RWPE1 (cell line): ENCODE results near the gene ME3.
"Not testable (repeated sequence)": the region's sequence is repeated elsewhere in the genome, so short reads cannot be mapped to it uniquely, and the experiment has no call there.

ENCODE experiments used
- CTCF ChIA-PET: fragments of 350-600 bp; sonication (Branson Sonifier 250); formaldehyde crosslinking; extraction: SDS; loops from one replicate; lab custom pipeline; 2021; lab: Yijun Ruan, JAX
- POLR2A ChIA-PET: fragments of 400-600 bp; formaldehyde crosslinking; extraction: SDS; loops from one replicate; lab custom pipeline; 2020; ENCODE audit warnings: antibody characterized with exemption; ENCODE audit not compliant: low non-redundant PET; lab: Yijun Ruan, JAX
- DNase-seq: peaks from one replicate; pipeline ENCODE4 v3.0.0; 2012; ENCODE audit warnings: low spot score
- H3K27ac ChIP-seq: fragments of 450-650 bp; 2 replicates; pipeline ENCODE4 v1.5.1; 2017
- CTCF ChIP-seq: fragments of 450-650 bp; conservative IDR thresholded peaks from 2 replicates; pipeline ENCODE4 v1.5.1; 2017; ENCODE audit warnings: low read depth, mild to moderate bottlenecking

ME3 gene

GRCh38 chr11:86663761-86664160, 8.7 kb downstream of the ME3 start:
- DNase-seq, result no peak
- TF ChIP-seq CTCF, result no peak
- H3K27ac ChIP-seq, result no peak overlapping the region
- POLR2A ChIA-PET, result no interaction called here
- CTCF ChIA-PET, result no interaction called here

GRCh38 chr11:86663291-86663690, 9.1 kb downstream of the ME3 start:
- CTCF ChIA-PET, result no interaction called here
- POLR2A ChIA-PET, result no interaction called here
- no peak for DNase-seq
- no peak for TF ChIP-seq CTCF
- no peak overlapping the region for H3K27ac ChIP-seq

GRCh38 chr11:86660736-86661135, 11.7 kb downstream of the ME3 start:
- ChIA-PET CTCF (no interaction called here), POLR2A (no interaction called here)
- no peak overlapping the region for H3K27ac ChIP-seq
- TF ChIP-seq CTCF, result no peak
- DNase-seq, result no peak

GRCh38 chr11:86660088-86660487, 12.3 kb downstream of the ME3 start:
- no peak for TF ChIP-seq CTCF
- peak; percentile 30 for DNase-seq
- ChIA-PET CTCF (interaction anchor here (0.7 kb wide), 1 partner anchor 79 kb away, joined by 3 read pairs; no protein-coding TSS in a partner anchor), POLR2A (interaction anchor here (0.7 kb wide), 1 partner anchor 9 kb away, joined by 4 read pairs; no protein-coding TSS in a partner anchor)
- H3K27ac ChIP-seq, result no peak overlapping the region

GRCh38 chr11:86658534-86658933, 13.9 kb downstream of the ME3 start:
- H3K27ac ChIP-seq, result no peak overlapping the region
- DNase-seq, result no peak
- TF ChIP-seq CTCF, result no peak
- POLR2A ChIA-PET, result no interaction called here
- CTCF ChIA-PET, result interaction anchor here (0.6 kb wide), 2 partner anchors 34 to 102 kb away, joined by 3 read pairs; no protein-coding TSS in a partner anchor

GRCh38 chr11:86645212-86645611, 27.2 kb downstream of the ME3 start:
- H3K27ac ChIP-seq, DNase-seq, CTCF ChIA-PET, POLR2A ChIA-PET: not testable (repeated sequence)

GRCh38 chr11:86644291-86644690, 28.1 kb downstream of the ME3 start:
- ChIA-PET CTCF (no interaction called here), POLR2A (no interaction called here)
- no peak for TF ChIP-seq CTCF
- H3K27ac ChIP-seq, result no peak overlapping the region
- DNase-seq, result no peak
